HTERT RPE-1 (cell line): Measurements from ENCODE around the gene SSBP4.

Experiments
- in situ Hi-C: fragments of 300-500 bp; cut with MboI; formaldehyde crosslinking; loops from 4 replicates; pipeline ENCODE4 v1.14.3; 2020; ENCODE audit warnings: low sequenced_read_pairs

SSBP4 gene

GRCh38 chr19:18419699-18420460 is 682 bp downstream of the SSBP4 start:
- in situ Hi-C loops = no loop called here

- in situ Hi-C loops = no loop called here
Measured at GRCh38 chr19:18420930-18421329, 1.7 kb downstream of the SSBP4 start.

GRCh38 chr19:18421371-18421959 is 2.3 kb downstream of the SSBP4 start:
- in situ Hi-C loops = no loop called here

GRCh38 chr19:18422530-18423191 is 3.5 kb downstream of the SSBP4 start:
- in situ Hi-C loops = no loop called here

GRCh38 chr19:18423258-18424020 is 4.2 kb downstream of the SSBP4 start:
- in situ Hi-C loops = no loop called here

- in situ Hi-C loops = no loop called here
Measured at GRCh38 chr19:18424122-18424889, 5.1 kb downstream of the SSBP4 start.

GRCh38 chr19:18424890-18425514 is 5.8 kb downstream of the SSBP4 start:
- in situ Hi-C loops = no loop called here

- in situ Hi-C loops = no loop called here
Measured at GRCh38 chr19:18425515-18426415, 6.6 kb downstream of the SSBP4 start.

- in situ Hi-C loops = no loop called here
Measured at GRCh38 chr19:18426416-18426767, 7.2 kb downstream of the SSBP4 start.

GRCh38 chr19:18427080-18427742 is 8.0 kb downstream of the SSBP4 start:
- in situ Hi-C loops = no loop called here

- in situ Hi-C loops = no loop called here
Measured at GRCh38 chr19:18427743-18428113, 8.5 kb downstream of the SSBP4 start.

GRCh38 chr19:18428173-18428786 is 9.1 kb downstream of the SSBP4 start:
- in situ Hi-C loops = no loop called here

GRCh38 chr19:18428787-18429674 is 9.8 kb downstream of the SSBP4 start:
- in situ Hi-C loops = no loop called here

- in situ Hi-C loops = no loop called here
Measured at GRCh38 chr19:18429717-18430416, 10.7 kb downstream of the SSBP4 start.

GRCh38 chr19:18430417-18431144 is 11.4 kb downstream of the SSBP4 start:
- in situ Hi-C loops = no loop called here
